Effector memory CD8-positive, alpha-beta T cell (primary cell): ENCODE results near the gene RASSF5.

Source experiments
- ATAC-seq: fragments of 150-1000 bp; cut with Tn5 transposase; replicated peaks from 2 replicates; pipeline ENCODE4 v1.10.0; 2021; ENCODE audit warnings: mild to moderate bottlenecking, moderate library complexity
- DNase-seq, 3 experiments: peaks; one replicate each; pipeline ENCODE4 v3.0.0; 2021
- H3K27ac Mint-ChIP-seq, 2 donors: one replicate each; pipeline ENCODE4 v1.8.0; 2022; ENCODE audit warnings: mild to moderate bottlenecking in 2 of 2, mixed read lengths in 2 of 2, moderate library complexity in 2 of 2
- H3K27me3 Mint-ChIP-seq, 2 donors: one replicate each; pipeline ENCODE4 v1.8.0; 2022; ENCODE audit warnings: mixed read lengths in 2 of 2
- H3K36me3 Mint-ChIP-seq: one replicate; pipeline ENCODE4 v1.8.0; 2022; ENCODE audit warnings: mild to moderate bottlenecking, moderate library complexity, mixed read lengths; ENCODE audit not compliant: insufficient read depth
- H3K4me1 Mint-ChIP-seq, 2 donors: one replicate each; pipeline ENCODE4 v1.8.0; 2022; ENCODE audit warnings: low read depth in 2 of 2, mixed read lengths in 2 of 2
- H3K4me3 Mint-ChIP-seq, 2 donors: one replicate each; pipeline ENCODE4 v1.8.0; 2022; ENCODE audit warnings: mild to moderate bottlenecking in 2 of 2, mixed read lengths in 2 of 2, moderate library complexity in 2 of 2
- H3K9me3 Mint-ChIP-seq, 2 donors: one replicate each; pipeline ENCODE4 v1.8.0; 2022; ENCODE audit warnings: mixed read lengths in 2 of 2

Gene RASSF5

GRCh38 chr1:206518206-206518605 lies 10.9 kb downstream of the RASSF5 start:
- Mint-ChIP-seq H3K27me3 (no peaks in the 10 kb centered on the region), H3K27ac (no peak overlapping the region), H3K4me3 (no peak overlapping the region), H3K9me3 (no peaks in the 10 kb centered on the region), H3K4me1 (no peaks in the 10 kb centered on the region), H3K36me3 (peaks cover 2% of the 10 kb centered on the region)
- DNase-seq (no peak), ATAC-seq (no peak)

DNA sequence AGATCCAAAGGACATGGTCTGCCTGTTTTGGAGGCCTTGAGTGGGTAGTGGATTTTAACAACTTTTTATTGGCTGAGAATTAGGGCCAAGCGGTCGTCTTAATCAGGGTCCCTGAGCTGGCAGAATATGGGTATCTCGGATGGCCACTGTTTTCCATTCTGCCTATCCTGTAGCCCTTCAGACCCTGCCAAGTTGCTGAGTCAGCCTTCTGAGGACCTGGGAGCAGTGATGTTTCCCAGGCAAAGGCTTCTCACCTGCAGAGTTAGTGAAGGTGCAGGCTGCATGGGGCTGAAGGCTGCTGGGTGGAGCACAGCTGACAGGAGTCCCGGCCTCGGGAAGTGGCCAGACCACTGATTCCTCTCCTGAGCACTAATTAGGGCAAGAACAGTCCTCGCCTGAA lies 11.4 kb downstream of the RASSF5 start:
- no peak overlapping the region for H3K4me3 Mint-ChIP-seq
- no peaks in the 10 kb centered on the region for H3K9me3 Mint-ChIP-seq
- H3K27me3 Mint-ChIP-seq = no peaks in the 10 kb centered on the region
- no peak for DNase-seq
- no peak overlapping the region for H3K27ac Mint-ChIP-seq
- no peaks in the 10 kb centered on the region for H3K4me1 Mint-ChIP-seq
- ATAC-seq = no peak
- H3K36me3 Mint-ChIP-seq = peaks cover 2% of the 10 kb centered on the region

DNA sequence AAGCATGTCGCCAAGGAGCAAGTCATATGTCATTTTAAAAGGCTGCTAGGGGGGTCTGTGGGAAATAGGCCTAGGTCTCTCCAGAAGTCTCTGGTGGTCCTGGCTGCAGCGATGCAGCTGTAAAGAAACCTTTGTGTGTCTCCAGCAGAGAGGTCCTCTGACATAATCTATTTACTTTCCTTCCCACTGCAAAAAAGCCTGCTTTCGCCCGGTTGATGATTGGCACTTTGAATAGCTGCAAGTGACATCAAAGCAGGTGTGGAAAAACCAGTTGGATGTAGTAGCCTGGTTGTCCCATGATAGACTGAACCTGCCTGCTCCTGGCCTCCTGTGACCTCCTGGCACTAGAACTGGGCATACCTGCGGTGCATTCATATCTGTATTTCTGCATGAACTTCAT lies 13.8 kb downstream of the RASSF5 start:
- H3K4me3 Mint-ChIP-seq = no peak overlapping the region
- peaks cover 2% of the 10 kb centered on the region for H3K36me3 Mint-ChIP-seq
- H3K9me3 Mint-ChIP-seq = no peaks in the 10 kb centered on the region
- DNase-seq (no peak), ATAC-seq (no peak)
- H3K27ac Mint-ChIP-seq = no peak overlapping the region
- H3K4me1 Mint-ChIP-seq = peaks cover 0 to 2% of the 10 kb centered on the region in 2 donors
- H3K27me3 Mint-ChIP-seq = no peaks in the 10 kb centered on the region

DNA sequence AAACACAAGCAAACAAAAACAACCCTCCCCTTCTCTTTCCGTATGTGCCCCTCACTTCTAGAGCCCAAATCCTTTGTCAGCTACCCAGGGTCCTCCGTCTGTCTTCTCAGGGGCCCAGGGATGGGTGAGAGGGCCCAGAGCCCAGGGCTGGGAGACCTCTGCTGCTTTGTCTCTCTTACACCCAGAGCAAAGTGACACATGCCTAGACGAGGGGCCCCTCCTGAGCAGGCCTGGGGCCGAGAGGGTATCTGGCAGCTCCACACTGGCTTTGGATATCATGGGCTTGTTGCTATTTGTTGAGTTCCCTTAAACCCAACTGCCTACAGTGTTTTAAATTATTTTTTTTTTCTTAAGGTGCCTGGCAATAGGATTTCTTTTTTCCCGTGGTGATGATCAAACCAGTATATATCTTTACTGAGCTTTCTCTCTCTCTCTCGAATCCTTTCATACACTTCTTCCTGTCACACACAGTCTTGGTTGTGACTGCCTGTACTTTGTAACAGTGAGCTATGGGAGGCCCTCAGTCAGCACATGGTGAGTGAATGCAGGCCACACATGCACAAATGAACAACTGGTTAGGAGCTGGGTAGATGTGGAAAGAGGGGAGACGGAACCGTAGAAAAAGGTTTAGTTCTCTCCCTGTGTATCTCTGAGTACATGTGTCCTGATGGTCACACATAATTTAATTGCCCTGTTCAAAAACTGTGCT lies 14.5 kb downstream of the RASSF5 start:
- Mint-ChIP-seq H3K27ac (no peak overlapping the region), H3K9me3 (no peaks in the 10 kb centered on the region), H3K4me3 (no peak overlapping the region), H3K27me3 (no peaks in the 10 kb centered on the region), H3K36me3 (peaks cover 2% of the 10 kb centered on the region), H3K4me1 (peaks cover 0 to 2% of the 10 kb centered on the region in 2 donors)
- DNase-seq (no peak), ATAC-seq (no peak)

- peaks cover 0 to 2% of the 10 kb centered on the region in 2 donors for H3K4me1 Mint-ChIP-seq
- no peak overlapping the region for H3K27ac Mint-ChIP-seq
- H3K27me3 Mint-ChIP-seq = no peaks in the 10 kb centered on the region
- DNase-seq (no peak), ATAC-seq (peak; percentile 14)
- no peak overlapping the region for H3K4me3 Mint-ChIP-seq
- H3K9me3 Mint-ChIP-seq = no peaks in the 10 kb centered on the region
- H3K36me3 Mint-ChIP-seq = peaks cover 6% of the 10 kb centered on the region
Measured at GRCh38 chr1:206524739-206525364, 17.5 kb downstream of the RASSF5 start.

- no peak for ATAC-seq
- peaks cover 0 to 2% of the 10 kb centered on the region in 2 donors for H3K4me1 Mint-ChIP-seq
- H3K9me3 Mint-ChIP-seq = no peaks in the 10 kb centered on the region
- peak overlapping the region in 1 of 2 donors; percentile 35 for H3K27ac Mint-ChIP-seq
- peaks cover 8% of the 10 kb centered on the region for H3K36me3 Mint-ChIP-seq
- no peaks in the 10 kb centered on the region for H3K27me3 Mint-ChIP-seq
- DNase-seq = no peak
- H3K4me3 Mint-ChIP-seq = no peak overlapping the region
Measured at GRCh38 chr1:206526064-206526911, 19.0 kb downstream of the RASSF5 start.

DNA sequence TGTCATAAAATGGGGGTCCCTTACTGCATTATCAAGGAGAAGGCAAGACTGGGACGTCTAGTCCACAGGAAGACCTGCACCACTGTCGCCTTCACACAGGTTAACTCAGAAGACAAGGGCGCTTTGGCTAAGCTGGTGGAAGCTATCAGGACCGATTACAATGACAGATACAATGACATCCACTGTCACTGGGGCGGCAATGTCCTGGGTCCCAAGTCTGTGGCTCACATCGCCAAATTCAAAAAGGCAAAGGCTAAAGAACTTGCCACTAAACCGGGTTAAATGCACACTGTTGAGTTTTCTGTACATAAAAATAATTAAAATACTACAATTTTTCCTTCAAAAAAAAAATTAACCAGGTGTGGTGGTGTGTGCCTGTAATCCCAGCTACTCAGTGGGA lies 22.1 kb downstream of the RASSF5 start:
- no peaks in the 10 kb centered on the region for H3K9me3 Mint-ChIP-seq
- no peak for ATAC-seq
- H3K27me3 Mint-ChIP-seq = no peaks in the 10 kb centered on the region
- DNase-seq = no peak
- H3K4me1 Mint-ChIP-seq = peaks cover 0 to 2% of the 10 kb centered on the region in 2 donors
- H3K27ac Mint-ChIP-seq = no peak overlapping the region
- H3K4me3 Mint-ChIP-seq = no peak overlapping the region
- peaks cover 7% of the 10 kb centered on the region for H3K36me3 Mint-ChIP-seq

DNA sequence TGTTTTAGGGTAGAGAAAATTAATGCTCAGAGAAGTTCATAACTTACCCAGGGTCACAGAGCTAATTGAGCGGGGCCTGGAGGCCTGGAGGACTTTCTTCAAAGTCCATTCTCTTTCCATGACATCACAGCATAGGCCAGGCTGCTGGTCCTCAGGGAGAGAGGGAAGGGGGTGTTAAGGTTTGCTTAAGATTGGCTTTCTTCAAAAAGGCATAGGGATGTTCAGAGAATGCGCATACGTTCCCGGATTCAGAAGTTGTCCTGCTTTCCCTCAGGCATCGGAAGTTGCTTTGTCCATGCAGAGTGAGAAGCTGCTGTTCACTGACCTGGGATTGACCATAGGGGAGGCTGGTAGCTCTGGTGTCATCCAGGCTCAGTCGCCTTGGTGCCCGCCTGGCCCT lies 25.0 kb downstream of the RASSF5 start:
- DNase-seq (no peak), ATAC-seq (no peak)
- Mint-ChIP-seq H3K4me1 (no peaks in the 10 kb centered on the region), H3K36me3 (peaks cover 7% of the 10 kb centered on the region), H3K9me3 (no peaks in the 10 kb centered on the region), H3K27ac (no peak overlapping the region), H3K4me3 (no peak overlapping the region), H3K27me3 (no peaks in the 10 kb centered on the region)

- Mint-ChIP-seq H3K4me1 (no peaks in the 10 kb centered on the region), H3K4me3 (no peak overlapping the region), H3K27me3 (no peaks in the 10 kb centered on the region), H3K27ac (no peak overlapping the region), H3K36me3 (peaks cover 3% of the 10 kb centered on the region), H3K9me3 (no peaks in the 10 kb centered on the region)
- ATAC-seq (no peak), DNase-seq (no peak)
Measured at GRCh38 chr1:206534552-206534951, 27.2 kb downstream of the RASSF5 start.

DNA sequence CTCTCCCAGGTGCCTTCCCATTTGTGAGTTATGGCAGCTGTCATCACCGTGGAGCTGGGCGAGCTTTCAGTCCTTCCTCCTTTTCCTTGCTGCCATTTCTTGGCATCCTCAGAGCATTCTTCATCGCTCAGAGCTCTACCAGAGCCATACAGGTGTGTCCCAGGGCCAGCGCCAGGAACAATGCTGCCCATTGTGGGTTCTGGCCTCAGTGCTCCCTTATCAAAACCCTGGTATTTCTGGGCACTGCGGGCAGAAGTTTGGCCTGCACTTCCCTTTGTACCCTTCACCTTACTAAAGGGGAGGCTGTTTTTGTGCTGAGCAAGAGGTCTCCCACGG lies 28.5 kb downstream of the RASSF5 start:
- DNase-seq (no peak), ATAC-seq (no peak)
- H3K27ac Mint-ChIP-seq = no peak overlapping the region
- no peaks in the 10 kb centered on the region for H3K9me3 Mint-ChIP-seq
- H3K4me1 Mint-ChIP-seq = no peaks in the 10 kb centered on the region
- no peak overlapping the region for H3K4me3 Mint-ChIP-seq
- H3K36me3 Mint-ChIP-seq = peaks cover under 1% of the 10 kb centered on the region
- no peaks in the 10 kb centered on the region for H3K27me3 Mint-ChIP-seq

DNA sequence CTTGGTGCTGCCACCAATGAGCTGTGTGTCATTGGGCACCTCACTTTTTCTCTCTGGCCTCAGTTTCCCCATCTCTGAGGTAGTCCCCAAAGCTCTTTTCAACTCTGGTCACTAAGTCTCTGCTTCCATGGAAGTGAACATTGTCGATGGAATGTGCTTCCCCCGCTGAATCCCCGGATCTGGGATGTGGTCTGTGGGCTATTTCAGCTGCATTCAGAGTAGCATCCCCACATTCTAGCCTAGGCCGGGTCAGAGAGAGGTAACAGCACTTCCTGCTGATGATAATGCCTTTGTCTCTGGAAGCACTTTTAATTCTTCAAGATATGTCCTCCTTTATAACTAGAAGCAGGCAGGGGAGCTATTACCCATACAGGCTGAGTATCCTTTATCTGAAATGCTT lies 29.8 kb downstream of the RASSF5 start:
- DNase-seq (no peak), ATAC-seq (no peak)
- Mint-ChIP-seq H3K4me3 (no peak overlapping the region), H3K9me3 (no peaks in the 10 kb centered on the region), H3K27me3 (no peaks in the 10 kb centered on the region), H3K36me3 (no peaks in the 10 kb centered on the region), H3K4me1 (no peaks in the 10 kb centered on the region), H3K27ac (no peak overlapping the region)

GRCh38 chr1:206538086-206538770 lies 30.9 kb downstream of the RASSF5 start:
- Mint-ChIP-seq H3K4me3 (no peak overlapping the region), H3K4me1 (no peaks in the 10 kb centered on the region), H3K27me3 (no peaks in the 10 kb centered on the region), H3K36me3 (no peaks in the 10 kb centered on the region), H3K9me3 (no peaks in the 10 kb centered on the region), H3K27ac (no peak overlapping the region)
- ATAC-seq (no peak), DNase-seq (no peak)

DNA sequence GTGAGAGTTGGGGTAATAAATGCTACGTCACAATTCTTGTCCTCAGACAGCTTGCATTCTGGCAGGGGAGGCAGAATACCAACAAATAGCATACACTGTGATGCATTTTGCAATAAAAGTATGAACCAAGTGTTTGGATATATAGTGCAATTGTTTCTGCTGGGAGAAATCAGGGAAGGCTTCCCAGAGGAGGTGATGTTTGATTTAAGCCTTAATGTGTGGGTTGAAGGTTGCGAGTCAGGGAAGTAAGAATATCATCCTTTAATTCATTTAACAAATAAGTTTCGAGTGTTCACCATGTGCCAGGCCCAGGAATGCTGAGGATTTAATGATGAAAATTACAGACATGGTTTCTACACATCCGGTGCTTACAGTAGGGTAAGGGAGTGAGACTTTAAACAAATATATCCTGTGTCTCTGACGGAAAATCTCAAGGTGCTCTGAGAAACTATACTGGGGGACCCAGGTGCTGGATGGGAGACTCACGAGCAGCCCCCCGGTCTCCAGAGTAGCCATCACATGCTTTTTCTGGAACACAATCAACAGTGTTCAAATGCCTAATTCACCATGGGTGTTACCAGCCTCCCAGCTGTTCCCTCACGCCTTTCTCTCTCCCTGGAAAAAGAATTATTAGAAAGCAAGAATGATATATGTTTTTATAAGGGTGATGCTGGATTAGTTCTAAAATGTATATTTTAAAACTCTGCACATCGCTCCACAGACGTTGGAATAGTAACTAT lies 31.7 kb downstream of the RASSF5 start:
- no peak for DNase-seq
- Mint-ChIP-seq H3K4me3 (no peak overlapping the region), H3K27me3 (no peaks in the 10 kb centered on the region), H3K36me3 (no peaks in the 10 kb centered on the region), H3K27ac (no peak overlapping the region), H3K9me3 (no peaks in the 10 kb centered on the region), H3K4me1 (no peaks in the 10 kb centered on the region)
- no peak for ATAC-seq
